ENCODE data around the gene BRAF. TPM values are rescaled to one million over a fixed set of nuclear protein-coding genes. Genes with fewer than 3 reads are reported as not detected.
"Not testable (repeated sequence)": the region's sequence is repeated elsewhere in the genome, so short reads cannot be mapped to it uniquely, and the experiment has no call there.

The BRAF gene
- total and polyA plus RNA-seq, 11 donors = 6.7 to 33.5 (median 23.4) TPM

DNA sequence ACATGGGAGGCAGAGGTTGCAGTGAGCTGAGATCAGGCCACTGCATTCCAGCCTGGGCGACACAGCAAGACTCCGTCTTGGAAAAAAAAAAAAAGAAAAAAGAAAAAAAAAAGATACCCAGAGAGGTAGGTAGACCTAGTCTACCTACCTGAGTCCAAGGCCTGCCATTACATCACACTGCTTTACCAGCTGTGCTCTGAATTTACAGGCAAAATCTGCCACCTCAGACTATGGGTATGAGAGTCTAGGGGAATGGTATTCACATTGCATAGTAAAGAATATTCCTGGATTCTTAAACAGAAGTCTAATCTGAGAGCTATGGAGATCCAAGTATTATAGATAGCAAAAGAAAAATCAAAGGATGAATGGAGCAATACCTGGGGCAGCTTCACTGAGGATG is 178.0 kb downstream of the BRAF start:
- H3K27me3 ChIP-seq = no peaks in the 10 kb centered on the region
- H3K4me1 ChIP-seq = peaks cover 0 to 4% (median 0%) of the 10 kb centered on the region in 12 donors
- no peak overlapping the region for H3K4me3 ChIP-seq
- no peak overlapping the region for H3K27ac ChIP-seq
- H3K36me3 ChIP-seq = peaks cover 0 to 68% (median 24%) of the 10 kb centered on the region in 9 donors
- no peaks in the 10 kb centered on the region for H3K9me3 ChIP-seq
- 92 to 98% (median 96%) methylated on average over 2 of the region's 2 CpGs for WGBS, 4 donors
- DNase-seq (no peak), ATAC-seq (no peak)
- intact Hi-C loops (cut with DNase I) = no loop called here
- TF ChIP-seq POLR2A (IDR thresholded peaks at IDR 0.05) = no peak
- TF ChIP-seq, protein P1, sequence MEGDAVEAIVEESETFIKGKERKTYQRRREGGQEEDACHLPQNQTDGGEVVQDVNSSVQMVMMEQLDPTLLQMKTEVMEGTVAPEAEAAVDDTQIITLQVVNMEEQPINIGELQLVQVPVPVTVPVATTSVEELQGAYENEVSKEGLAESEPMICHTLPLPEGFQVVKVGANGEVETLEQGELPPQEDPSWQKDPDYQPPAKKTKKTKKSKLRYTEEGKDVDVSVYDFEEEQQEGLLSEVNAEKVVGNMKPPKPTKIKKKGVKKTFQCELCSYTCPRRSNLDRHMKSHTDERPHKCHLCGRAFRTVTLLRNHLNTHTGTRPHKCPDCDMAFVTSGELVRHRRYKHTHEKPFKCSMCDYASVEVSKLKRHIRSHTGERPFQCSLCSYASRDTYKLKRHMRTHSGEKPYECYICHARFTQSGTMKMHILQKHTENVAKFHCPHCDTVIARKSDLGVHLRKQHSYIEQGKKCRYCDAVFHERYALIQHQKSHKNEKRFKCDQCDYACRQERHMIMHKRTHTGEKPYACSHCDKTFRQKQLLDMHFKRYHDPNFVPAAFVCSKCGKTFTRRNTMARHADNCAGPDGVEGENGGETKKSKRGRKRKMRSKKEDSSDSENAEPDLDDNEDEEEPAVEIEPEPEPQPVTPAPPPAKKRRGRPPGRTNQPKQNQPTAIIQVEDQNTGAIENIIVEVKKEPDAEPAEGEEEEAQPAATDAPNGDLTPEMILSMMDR (IDR thresholded peaks at IDR 0.05) = no peak

DNA sequence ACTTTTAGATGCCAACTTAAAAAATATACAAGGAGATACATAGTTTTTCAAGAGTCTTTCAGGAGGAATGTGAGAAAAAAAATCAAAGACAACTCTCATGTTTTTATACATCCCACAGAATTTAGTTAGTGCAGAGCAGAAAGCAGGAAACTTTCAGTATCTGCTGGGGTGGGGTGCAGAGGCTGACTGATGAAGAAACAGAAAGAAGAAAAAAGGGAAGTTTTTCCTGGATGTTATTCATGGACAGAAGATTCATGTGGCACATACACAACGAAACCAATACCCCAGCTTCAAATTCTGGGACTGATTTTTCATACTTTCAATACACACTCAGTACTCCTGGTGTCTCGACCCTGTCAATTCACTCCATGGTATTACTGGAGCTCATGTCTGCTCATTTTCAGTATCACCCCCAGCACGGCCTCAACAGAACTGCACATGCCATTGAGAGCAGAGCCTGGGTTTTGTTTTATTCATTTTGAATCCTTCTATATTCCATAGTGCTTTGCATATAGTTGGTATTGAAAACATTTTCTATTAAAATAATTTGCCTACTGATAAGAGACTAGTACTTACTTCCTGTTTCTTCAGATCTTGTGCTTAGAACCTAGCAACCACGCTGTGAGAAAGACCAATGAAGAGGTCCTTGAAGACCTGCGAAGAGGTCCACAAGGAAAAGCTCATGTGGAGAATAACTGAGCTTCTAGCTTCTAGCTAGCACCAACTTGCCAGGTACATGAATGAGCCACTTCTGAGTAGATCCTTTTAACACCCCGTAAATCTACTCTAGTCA is 179.3 kb downstream of the BRAF start:
- peaks cover 0 to 57% (median 26%) of the 10 kb centered on the region in 9 donors for H3K36me3 ChIP-seq
- no peak for DNase-seq
- no peaks in the 10 kb centered on the region for H3K27me3 ChIP-seq
- intact Hi-C loops (cut with DNase I) = no loop called here
- H3K4me1 ChIP-seq = peaks cover 0 to 4% (median 0%) of the 10 kb centered on the region in 12 donors
- H3K4me3 ChIP-seq = no peak overlapping the region
- H3K27ac ChIP-seq = no peak overlapping the region
- ATAC-seq = no peak
- 78 to 85% (median 82%) methylated on average over 6 of the region's 6 CpGs for WGBS, 4 donors
- H3K9me3 ChIP-seq = no peaks in the 10 kb centered on the region
- TF ChIP-seq, protein P1 (IDR thresholded peaks at IDR 0.05) = no peak
- TF ChIP-seq POLR2A (IDR thresholded peaks at IDR 0.05) = no peak

DNA sequence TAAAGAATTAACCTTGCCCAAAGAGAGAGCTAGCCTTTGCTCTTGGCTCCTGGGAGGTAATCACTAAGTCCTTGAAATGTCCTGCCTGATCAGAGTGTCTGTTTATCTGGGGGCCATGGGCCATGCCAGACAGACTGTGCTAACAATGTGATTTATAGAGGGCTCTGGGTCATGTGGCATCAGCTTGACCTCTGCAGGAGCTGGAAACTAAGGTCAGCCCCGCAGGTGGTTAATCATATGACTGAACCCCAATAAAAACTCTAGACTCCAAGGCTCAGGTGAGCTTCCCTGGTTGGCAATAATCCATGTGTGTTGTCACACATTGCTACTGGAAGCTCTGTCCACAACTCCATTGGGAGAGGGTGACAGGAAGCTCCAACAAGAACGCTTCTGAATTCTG is 180.7 kb downstream of the BRAF start:
- TF ChIP-seq POLR2A (IDR thresholded peaks at IDR 0.05) = no peak
- TF ChIP-seq, protein P1 (IDR thresholded peaks at IDR 0.05) = no peak
- peaks cover 0 to 4% (median 0%) of the 10 kb centered on the region in 12 donors for H3K4me1 ChIP-seq
- ATAC-seq (peak in 1 of 4 donors; percentile 27), DNase-seq (peak in 1 of 5 donors; percentile 11)
- no peak overlapping the region for H3K4me3 ChIP-seq
- H3K27me3 ChIP-seq = no peaks in the 10 kb centered on the region
- peaks cover 0 to 54% (median 35%) of the 10 kb centered on the region in 9 donors for H3K36me3 ChIP-seq
- no peak overlapping the region for H3K27ac ChIP-seq
- WGBS, 4 donors = 63 to 77% (median 70%) methylated on average over 2 of the region's 2 CpGs
- intact Hi-C loops (cut with DNase I) = no loop called here
- no peaks in the 10 kb centered on the region for H3K9me3 ChIP-seq

DNA sequence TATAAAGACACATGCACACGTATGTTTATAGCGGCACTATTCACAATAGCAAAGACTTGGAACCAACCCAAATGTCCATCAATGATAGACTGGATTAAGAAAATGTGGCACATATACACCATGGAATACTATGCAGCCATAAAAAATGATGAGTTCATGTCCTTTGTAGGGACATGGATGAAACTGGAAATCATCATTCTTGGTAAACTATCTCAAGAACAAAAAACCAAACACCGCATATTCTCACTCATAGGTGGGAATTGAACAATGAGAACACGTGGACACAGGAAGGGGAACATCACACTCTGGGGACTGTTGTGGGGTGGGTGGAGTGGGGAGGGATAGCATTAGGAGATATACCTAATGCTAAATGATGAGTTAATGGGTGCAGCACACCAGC is 181.5 kb downstream of the BRAF start:
- intact Hi-C loops (cut with DNase I); H3K27ac ChIP-seq; H3K27me3 ChIP-seq; ATAC-seq; H3K9me3 ChIP-seq; DNase-seq; H3K4me1 ChIP-seq; H3K4me3 ChIP-seq: not testable (repeated sequence)
- H3K36me3 ChIP-seq = peaks cover 0 to 54% (median 34%) of the 10 kb centered on the region in 9 donors
- WGBS, 4 donors = 84 to 100% (median 94%) methylated on average over 2 of the region's 4 CpGs

Data from heart left ventricle (tissue), 16 donors.